ENCODE results near the gene ISOC2.
"Not testable (repeated sequence)": the region's sequence is repeated elsewhere in the genome, so short reads cannot be mapped to it uniquely, and the experiment has no call there.

Gene ISOC2

GRCh38 chr19:55457683-55458457, 3.6 kb downstream of the ISOC2 start:
- DNase-seq (ENCODE audit: low read depth, low spot score), result no peak

GRCh38 chr19:55456347-55456746, 5.1 kb downstream of the ISOC2 start:
- DNase-seq (ENCODE audit: low read depth, low spot score), result no peak

- no peak for DNase-seq (ENCODE audit: low read depth, low spot score)
Observed at GRCh38 chr19:55455576-55456235, 5.7 kb downstream of the ISOC2 start.

GRCh38 chr19:55454787-55455243, 6.6 kb downstream of the ISOC2 start:
- DNase-seq (ENCODE audit: low read depth, low spot score), result no peak

- no peak for DNase-seq (ENCODE audit: low read depth, low spot score)
Observed at GRCh38 chr19:55453511-55454260, 7.8 kb downstream of the ISOC2 start.

- DNase-seq (ENCODE audit: low read depth, low spot score), result no peak
Observed at GRCh38 chr19:55452749-55453346, 8.6 kb downstream of the ISOC2 start.

- no peak for DNase-seq (ENCODE audit: low read depth, low spot score)
Observed at GRCh38 chr19:55451965-55452748, 9.3 kb downstream of the ISOC2 start.

GRCh38 chr19:55451163-55451964, 10.1 kb downstream of the ISOC2 start:
- no peak for DNase-seq (ENCODE audit: low read depth, low spot score)

- no peak for DNase-seq (ENCODE audit: low read depth, low spot score)
Observed at GRCh38 chr19:55449469-55449868, 12.0 kb downstream of the ISOC2 start.

GRCh38 chr19:55448175-55448490, 13.3 kb downstream of the ISOC2 start:
- not testable (repeated sequence) for DNase-seq (ENCODE audit: low read depth, low spot score)

- no peak for DNase-seq (ENCODE audit: low read depth, low spot score)
Observed at GRCh38 chr19:55447421-55448174, 13.8 kb downstream of the ISOC2 start.

- DNase-seq (ENCODE audit: low read depth, low spot score), result no peak
Observed at GRCh38 chr19:55446060-55446459, 15.4 kb downstream of the ISOC2 start.

GRCh38 chr19:55444646-55445045, 16.8 kb downstream of the ISOC2 start:
- no peak for DNase-seq (ENCODE audit: low read depth, low spot score)

- DNase-seq (ENCODE audit: low read depth, low spot score), result no peak
Observed at GRCh38 chr19:55443824-55444480, 17.5 kb downstream of the ISOC2 start.

- no peak for DNase-seq (ENCODE audit: low read depth, low spot score)
Observed at GRCh38 chr19:55443045-55443823, 18.2 kb downstream of the ISOC2 start, which contains the start of gene SHISA7. Gene SHISA7, minus strand, starts transcription at chr19:55443300. Its CDS starts 437 bp downstream, at chr19:55442863.

GRCh38 chr19:55442372-55442961, 19.0 kb downstream of the ISOC2 start:
- no peak for DNase-seq (ENCODE audit: low read depth, low spot score)

GRCh38 chr19:55441692-55442321, 19.6 kb downstream of the ISOC2 start:
- DNase-seq (ENCODE audit: low read depth, low spot score), result no peak

Data from brain pericyte (primary cell).